ENCODE measurements around the gene PCDH19.

The PCDH19 gene

GRCh38 chrX:100395781-100396180 is 14.3 kb downstream of the PCDH19 start:
- DNase-seq (ENCODE audit: low read depth), result no peak
- TF ChIP-seq CTCF (conservative IDR thresholded peaks at IDR 0.05; ENCODE audit: low read depth, low read length), result no peak
- H3K4me3 ChIP-seq (ENCODE audit: low read depth, low read length), result no peak overlapping the region

GRCh38 chrX:100381619-100382018 is 28.5 kb downstream of the PCDH19 start:
- DNase-seq (ENCODE audit: low read depth), result peak; percentile 5
- H3K4me3 ChIP-seq (ENCODE audit: low read depth, low read length), result no peak overlapping the region
- no peak for TF ChIP-seq CTCF (conservative IDR thresholded peaks at IDR 0.05; ENCODE audit: low read depth, low read length)

GRCh38 chrX:100379388-100379986 is 30.6 kb downstream of the PCDH19 start:
- no peak overlapping the region for H3K4me3 ChIP-seq (ENCODE audit: low read depth, low read length)
- peak; percentile 64 for TF ChIP-seq CTCF (conservative IDR thresholded peaks at IDR 0.05; ENCODE audit: low read depth, low read length)
- peak; percentile 36 for DNase-seq (ENCODE audit: low read depth)

- H3K4me3 ChIP-seq (ENCODE audit: low read depth, low read length), result no peak overlapping the region
- DNase-seq (ENCODE audit: low read depth), result no peak
- TF ChIP-seq CTCF (conservative IDR thresholded peaks at IDR 0.05; ENCODE audit: low read depth, low read length), result no peak
These were observed 32.2 kb downstream of the PCDH19 start for GRCh38 chrX:100377826-100378225.

GRCh38 chrX:100376576-100376975 is 33.5 kb downstream of the PCDH19 start:
- DNase-seq (ENCODE audit: low read depth), result peak; percentile 28
- no peak for TF ChIP-seq CTCF (conservative IDR thresholded peaks at IDR 0.05; ENCODE audit: low read depth, low read length)

GRCh38 chrX:100373673-100374072 is 36.4 kb downstream of the PCDH19 start:
- H3K4me3 ChIP-seq (ENCODE audit: low read depth, low read length), result no peak overlapping the region
- no peak for DNase-seq (ENCODE audit: low read depth)
- no peak for TF ChIP-seq CTCF (conservative IDR thresholded peaks at IDR 0.05; ENCODE audit: low read depth, low read length)

More at GRCh38 chrX:100376576-100376975, 33.5 kb downstream of the PCDH19 start:
- H3K4me3 ChIP-seq (ENCODE audit: low read depth, low read length), result no peak overlapping the region

GRCh38 chrX:100368167-100368566 is 41.9 kb downstream of the PCDH19 start:
- TF ChIP-seq CTCF (conservative IDR thresholded peaks at IDR 0.05; ENCODE audit: low read depth, low read length), result peak; percentile 48
- DNase-seq (ENCODE audit: low read depth), result peak; percentile 19
- no peak overlapping the region for H3K4me3 ChIP-seq (ENCODE audit: low read depth, low read length)

Measured in choroid plexus epithelial cell (primary cell).